HG03520 (cell line): ENCODE data around the gene RPL27.

Source experiments
- ATAC-seq: cut with Tn5 transposase; IDR thresholded peaks from one replicate; pipeline ENCODE4 v1.9.1; 2021; ENCODE audit warnings: mild to moderate bottlenecking, moderate library complexity; ENCODE audit not compliant: unreplicated experiment

Gene RPL27

DNA sequence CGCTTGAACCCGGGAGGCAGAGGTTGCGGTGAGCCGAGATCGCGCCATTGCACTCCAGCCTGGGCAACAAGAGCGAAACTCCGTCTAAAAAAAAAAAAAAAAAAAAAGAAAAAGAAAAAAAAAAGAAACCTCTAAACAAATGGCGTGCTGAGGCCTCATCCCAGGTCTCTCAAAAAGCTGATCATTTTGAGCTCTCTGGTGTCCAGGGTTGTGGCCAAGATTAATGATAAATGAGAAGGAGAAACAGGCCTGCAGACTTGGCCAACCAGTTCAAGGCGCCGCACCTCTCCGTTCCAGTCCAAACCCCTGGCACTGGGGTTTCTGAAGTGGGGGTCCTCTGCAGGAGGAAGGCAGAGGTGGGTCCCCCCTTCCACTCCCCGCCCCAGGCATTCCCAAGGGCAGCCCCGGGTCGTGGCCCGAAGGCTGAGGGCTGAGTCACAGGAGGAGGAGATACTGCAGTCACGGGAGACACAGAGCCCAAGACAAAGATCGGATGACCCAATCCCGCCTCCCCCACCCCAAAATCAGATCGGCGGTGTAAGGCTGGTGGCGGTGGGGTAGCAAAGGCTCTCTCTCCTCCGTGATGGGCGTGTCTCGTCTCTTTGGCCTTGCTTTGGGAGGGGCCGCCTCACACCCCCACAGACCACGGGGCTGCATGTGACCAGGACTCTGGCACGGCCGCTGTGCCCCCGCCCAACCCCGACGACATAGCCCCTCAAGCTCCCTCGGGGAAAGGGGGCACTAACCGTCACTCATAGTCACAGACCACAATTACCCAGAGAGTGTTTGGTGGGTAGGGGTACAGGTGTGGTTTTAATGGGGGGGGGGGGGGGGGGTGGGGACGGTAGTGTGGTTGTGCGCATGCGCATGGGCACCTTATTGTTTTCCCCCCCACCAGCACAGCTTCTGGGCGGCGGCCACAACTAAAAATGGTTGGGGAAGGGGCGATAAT, 22.8 kb downstream of the RPL27 start:
- no peak for ATAC-seq

DNA sequence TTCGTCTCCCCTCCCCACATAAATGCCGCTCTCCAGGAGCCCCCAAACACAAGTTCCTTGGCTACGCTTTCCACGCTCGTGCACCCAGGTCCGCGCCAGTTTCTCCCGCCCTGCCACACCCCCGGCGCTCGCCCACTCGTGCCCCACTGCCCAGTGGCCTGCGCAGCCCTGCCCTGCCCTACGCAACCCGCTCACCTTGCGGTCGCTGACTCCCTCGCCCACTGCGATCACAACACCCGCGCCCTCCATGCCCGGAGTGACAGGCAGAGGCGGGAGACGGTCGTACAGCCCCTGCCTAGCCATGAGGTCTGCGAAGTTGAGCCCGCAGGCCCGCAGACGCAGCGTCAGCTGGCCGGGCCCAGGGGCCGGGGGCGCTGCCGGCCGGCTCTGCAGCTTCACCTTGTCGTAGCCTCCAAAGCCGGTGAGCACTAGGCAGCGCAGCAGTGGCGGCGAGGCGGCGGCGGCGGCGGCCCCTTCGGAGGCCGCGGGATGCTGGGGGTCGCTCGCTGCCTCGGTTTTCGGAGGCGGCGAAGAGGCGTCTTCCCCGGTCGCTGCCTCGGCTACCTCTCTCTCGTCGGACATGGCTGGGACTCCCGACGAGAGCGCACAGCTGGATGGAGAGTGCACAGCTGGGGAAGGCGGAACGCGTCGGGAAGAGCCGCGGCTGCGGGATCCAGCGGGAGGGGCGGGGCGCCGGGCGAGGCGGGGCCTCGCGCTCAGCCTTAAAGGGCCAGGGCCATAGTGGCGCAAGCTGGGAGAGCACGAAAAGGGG, 23.7 kb downstream of the RPL27 start, which contains the start of gene VAT1:
TSS of gene VAT1 (minus strand) at position 645 of the 772 bp plus-strand sequence. CDS start at position 582, 63 bp downstream.
- ATAC-seq: no peak

DNA sequence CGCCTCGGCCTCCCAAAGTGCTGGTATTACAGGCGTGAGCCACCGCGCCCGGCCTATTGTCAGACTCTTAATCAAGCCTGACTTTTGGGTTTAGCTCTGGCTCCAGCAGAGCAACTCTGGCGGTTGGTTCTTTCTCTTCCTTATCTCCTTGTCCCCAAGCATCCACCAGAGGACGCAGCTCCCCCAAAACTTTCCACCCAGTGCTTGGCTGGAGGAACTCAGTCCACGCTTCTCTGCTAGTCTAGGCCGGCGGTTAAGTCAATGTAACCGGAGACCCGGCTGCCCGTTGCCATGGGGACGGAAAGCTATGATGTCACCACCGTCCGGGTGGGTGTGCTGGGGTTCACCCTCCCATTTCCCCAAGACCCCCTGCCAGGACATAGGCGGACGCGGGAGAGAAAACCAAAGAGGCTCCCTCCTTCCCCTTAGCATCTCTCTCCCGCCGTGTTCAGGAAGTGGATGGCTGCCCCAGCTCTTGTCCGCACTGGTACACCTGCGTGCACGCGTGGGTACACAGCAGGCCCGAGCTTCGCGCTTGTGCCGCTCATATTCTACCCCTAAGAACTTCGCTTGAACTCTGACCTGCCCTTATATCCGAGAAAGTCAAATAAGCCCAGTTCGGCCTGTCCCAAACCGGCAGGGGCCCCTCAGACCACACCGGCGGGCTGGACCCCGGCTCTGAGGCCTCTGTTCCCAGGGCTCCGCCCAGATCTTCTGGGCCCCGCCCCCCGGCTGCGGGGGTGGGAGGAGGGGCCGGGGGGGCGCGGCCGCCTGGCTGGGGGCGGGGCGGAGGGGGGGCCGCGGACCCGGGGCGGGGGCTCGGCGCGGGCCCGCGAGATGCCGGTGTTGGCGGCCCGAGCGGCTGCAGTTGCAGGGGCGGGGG, 26.4 kb downstream of the RPL27 start, which contains the start of gene RND2:
TSS of gene RND2 (plus strand) at position 825 of the 883 bp plus-strand sequence. CDS start 117 bp downstream, outside the sequence.
- ATAC-seq: no peak

DNA sequence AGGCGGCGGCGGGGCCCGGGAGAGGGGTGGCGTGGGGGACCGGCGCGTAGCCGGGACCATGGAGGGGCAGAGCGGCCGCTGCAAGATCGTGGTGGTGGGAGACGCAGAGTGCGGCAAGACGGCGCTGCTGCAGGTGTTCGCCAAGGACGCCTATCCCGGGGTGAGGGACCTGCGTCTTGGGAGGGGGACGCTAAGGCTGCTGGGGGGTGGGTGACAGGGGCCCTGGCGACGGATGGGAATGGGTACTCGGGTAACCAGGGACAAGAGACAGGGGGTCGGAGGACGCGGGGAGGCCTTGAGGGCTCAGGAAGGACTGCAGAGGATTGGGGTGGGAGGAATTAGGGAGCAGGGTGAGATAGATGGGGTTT, 27.1 kb downstream of the RPL27 start:
- ATAC-seq: no peak

GRCh38 chr17:43025766-43026537, 27.7 kb downstream of the RPL27 start:
- ATAC-seq: no peak

DNA sequence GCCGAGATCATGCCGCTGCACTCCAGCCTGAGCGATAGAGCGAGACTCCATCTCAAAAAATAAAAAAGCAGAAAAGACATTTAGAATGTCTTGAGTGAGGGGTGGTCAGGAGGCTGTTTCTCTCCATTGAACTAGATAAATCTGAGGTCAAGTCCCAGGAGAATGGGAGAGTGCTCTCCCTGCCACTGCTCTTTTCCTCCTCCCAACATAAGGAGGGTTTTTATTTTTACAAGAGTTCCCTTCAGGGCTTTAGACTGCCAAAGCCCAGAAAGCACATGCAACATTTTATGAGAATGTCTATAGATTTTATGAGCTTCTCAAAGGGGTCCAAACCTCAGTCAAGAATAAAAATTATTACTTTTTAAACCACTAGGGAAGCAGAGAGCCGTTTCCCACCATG, 28.4 kb downstream of the RPL27 start:
- no peak for ATAC-seq

GRCh38 chr17:43027091-43028032, 29.1 kb downstream of the RPL27 start:
- ATAC-seq: no peak

DNA sequence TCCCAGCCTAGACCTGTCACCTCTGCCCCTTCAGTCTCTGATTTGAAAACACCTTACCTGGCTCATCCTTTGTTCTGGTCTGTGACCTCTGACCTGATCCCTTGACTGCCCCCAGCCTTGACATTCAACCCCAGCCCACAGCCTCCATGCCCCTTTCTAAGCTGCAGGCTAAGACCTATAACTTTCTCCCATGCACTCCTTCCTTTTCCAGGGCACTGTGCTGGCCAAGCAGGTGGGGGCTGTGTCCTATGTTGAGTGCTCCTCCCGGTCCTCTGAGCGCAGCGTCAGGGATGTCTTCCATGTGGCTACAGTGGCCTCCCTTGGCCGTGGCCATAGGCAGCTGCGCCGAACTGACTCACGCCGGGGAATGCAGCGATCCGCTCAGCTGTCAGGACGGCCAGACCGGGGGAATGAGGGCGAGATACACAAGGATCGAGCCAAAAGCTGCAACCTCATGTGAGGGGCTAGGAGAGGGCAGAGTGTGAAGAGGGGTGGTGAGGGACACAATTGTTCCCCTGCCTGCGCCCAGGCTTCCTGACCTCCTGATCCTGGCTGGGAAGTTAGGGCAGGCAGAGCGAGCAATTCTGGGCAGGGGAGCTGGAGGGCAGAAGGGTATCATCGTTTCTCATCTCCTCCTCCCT, 30.1 kb downstream of the RPL27 start:
- ATAC-seq: no peak

GRCh38 chr17:43030137-43030767, 32.0 kb downstream of the RPL27 start:
- ATAC-seq: no peak

- ATAC-seq: no peak
Measured at GRCh38 chr17:43031666-43032065, 33.4 kb downstream of the RPL27 start.

DNA sequence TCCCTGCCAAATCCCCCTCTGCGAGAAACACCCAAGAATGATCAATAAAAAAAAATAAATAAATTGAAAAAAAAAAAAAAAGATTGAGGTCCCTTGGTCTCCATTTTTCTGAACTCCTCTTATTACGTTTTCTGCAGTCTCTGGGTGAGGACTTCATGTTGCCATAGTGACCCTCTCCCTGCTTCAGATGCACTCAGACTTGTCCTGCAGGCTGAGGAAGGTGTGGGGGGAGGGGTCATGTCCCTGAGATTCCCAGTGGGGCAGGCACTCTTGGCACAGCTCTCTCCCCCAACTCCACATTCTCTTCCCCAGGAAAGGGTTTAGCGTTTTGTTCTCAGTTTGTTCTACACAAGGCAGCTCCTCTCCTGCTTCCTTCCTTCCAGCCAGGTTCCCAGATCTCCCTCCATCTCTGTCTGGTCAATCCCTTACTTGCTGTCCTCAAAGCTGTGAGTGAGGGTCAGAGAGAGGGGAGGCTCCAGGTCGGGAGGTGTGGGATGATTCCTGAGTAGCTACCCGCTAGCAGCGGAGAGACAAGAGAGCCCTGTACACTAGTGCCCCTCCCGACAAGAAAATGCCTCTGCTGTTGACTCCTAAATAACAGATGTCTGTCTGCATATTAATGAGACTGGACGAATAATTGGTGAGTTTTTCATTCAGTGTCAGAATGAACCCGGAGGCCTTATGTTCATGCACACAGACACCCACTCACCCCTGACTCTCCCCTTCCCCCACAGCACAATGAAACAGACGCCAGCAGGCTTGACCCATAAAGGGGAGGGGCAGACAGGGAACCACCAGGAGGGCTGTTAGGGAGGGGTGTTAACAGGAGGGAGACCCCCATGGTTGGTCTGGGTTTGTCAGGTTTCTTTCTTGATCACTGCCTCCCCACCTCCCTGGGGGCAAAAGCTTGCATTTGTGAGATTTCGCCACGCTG, 36.0 kb downstream of the RPL27 start:
- ATAC-seq: no peak

DNA sequence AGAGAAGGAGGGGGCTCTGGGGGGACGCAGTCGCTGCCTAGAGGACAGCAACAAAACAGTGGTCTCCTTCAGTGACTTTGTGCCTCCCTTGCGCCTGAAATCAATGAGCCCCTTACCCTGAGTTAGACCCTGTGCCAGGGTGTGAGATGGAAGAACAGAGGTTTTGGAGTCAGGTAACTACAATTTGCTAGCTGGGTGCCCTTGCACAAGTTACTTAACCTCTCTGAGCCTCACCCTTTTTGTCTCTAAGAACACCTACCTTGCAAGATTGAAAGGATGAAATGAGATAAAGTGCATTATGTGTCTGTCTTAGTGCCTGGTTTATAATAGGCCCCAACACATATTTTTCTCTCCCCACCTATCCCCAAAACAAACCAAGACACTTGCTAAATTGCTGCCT, 36.7 kb downstream of the RPL27 start:
- no peak for ATAC-seq

GRCh38 chr17:43039646-43040045, 41.4 kb downstream of the RPL27 start:
- ATAC-seq: no peak

- no peak for ATAC-seq
Measured at GRCh38 chr17:43040655-43041054, 42.4 kb downstream of the RPL27 start.

DNA sequence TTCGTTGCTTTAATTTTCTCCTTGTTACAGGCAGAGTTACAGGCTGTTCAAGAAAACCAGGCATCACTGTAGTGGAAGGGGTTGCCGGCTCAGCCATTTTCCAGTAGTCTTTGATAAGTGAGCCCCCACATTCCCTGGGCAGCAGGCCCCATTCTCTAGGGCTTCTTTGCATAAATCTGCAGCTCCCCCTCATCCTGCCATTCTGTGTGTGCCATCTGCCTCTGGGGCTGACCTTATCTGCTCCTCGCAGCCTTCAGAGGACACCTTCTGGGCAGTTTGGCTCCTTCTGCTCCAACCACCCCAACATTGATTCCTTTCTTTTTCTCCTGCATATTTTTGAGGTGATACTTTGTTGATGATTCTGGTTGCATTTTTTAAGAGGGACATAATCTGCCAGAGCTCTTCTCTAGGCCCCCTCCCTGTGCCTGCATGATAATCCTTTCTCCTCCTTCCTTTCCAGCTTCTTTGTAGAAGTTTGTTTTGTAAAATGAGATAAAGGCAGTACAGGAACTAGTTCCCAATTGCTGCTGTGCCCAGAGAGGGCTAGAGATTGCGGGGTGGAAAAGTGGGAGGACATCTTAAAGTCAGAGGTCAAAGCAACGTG, 43.9 kb downstream of the RPL27 start:
- no peak for ATAC-seq

- no peak for ATAC-seq
Measured at GRCh38 chr17:43043307-43043706, 45.1 kb downstream of the RPL27 start.
